Lower leg skin (tissue), 3 donors: Measurements from ENCODE around the gene STX18.

Experiments used
- CTCF ChIP-seq, 3 donors: fragments of 450-650 bp; IDR thresholded peaks; one replicate each; pipeline ENCODE4 v1.5.1; 2016; ENCODE audit warnings: antibody characterized with exemption in 3 of 3, mild to moderate bottlenecking in 3 of 3, moderate library complexity in 2 of 3
- POLR2A ChIP-seq, 2 donors: fragments of 450-650 bp; IDR thresholded peaks; one replicate each; pipeline ENCODE4 v1.6.1; 2016 to 2017; ENCODE audit warnings: antibody characterized with exemption in 2 of 2, mild to moderate bottlenecking in 1 of 2, moderate library complexity in 1 of 2

DNA sequence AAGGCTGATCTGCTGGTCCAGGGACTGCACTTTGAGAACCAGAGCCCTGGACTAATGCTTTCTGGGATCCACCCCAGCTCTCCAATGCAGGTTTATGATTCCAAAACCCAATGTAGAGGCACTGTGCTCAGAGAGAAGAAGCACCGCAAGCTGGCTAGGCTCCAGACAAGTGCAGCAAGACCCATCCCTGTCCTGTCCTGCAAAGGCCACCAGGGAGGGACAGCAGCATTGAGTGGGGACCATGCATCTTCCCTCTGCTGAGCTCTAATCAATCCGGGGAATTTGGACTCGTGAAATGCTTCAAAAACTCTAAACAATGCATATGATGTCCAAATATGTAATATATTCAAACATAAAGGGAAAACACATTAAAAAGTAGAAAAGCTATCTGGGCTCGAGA lies 165.8 kb downstream of the STX18 start:
- TF ChIP-seq POLR2A (IDR thresholded peaks at IDR 0.05) (no peak), CTCF (IDR thresholded peaks at IDR 0.05) (no peak)
